CD4-positive, alpha-beta T cell (primary cell): ENCODE results near the gene UBE2N. TPM values are rescaled to one million over a fixed set of nuclear protein-coding genes. Genes with fewer than 3 reads are reported as not detected.

Experiments used
- ATAC-seq: fragments of 200-7000 bp; cut with Tn5 transposase; one replicate; pipeline ENCODE4 v1.10.0; 2022; ENCODE audit warnings: mild to moderate bottlenecking; ENCODE audit not compliant: poor library complexity
- CTCF ChIA-PET: fragments of 350-600 bp; sonication (Branson Sonifier 250); formaldehyde crosslinking; loops from one replicate; lab custom pipeline; 2021; ENCODE audit warnings: antibody characterized with exemption, inconsistent platforms; lab: Charles Lee
- POLR2A ChIA-PET: fragments of 350-600 bp; sonication (Branson Sonifier 250); formaldehyde crosslinking; loops from one replicate; lab custom pipeline; 2021; ENCODE audit warnings: antibody characterized with exemption, inconsistent platforms; lab: Charles Lee
- DNase-seq, 14 experiments: peaks; one replicate each; pipeline ENCODE4 v3.0.0-alpha.2; 2013 to 2020; ENCODE audit warnings: mixed read lengths in 2 of 14
- H3K27ac ChIP-seq, 2 donors: one replicate each; pipeline versions ENCODE4 v1.5.1 to v1.7.0; 2013; ENCODE audit warnings: low read length in 2 of 2, low read depth in 1 of 2, mild to moderate bottlenecking in 1 of 2
- H3K27me3 ChIP-seq, 2 experiments: 1 replicate in 1 of 2; 2 replicates in 1 of 2; pipeline versions ENCODE4 v1.6.1 to v1.7.0; 2013; ENCODE audit warnings: low read length in 2 of 2, control low read depth in 1 of 2, mild to moderate bottlenecking in 1 of 2, moderate library complexity in 1 of 2; ENCODE audit not compliant: insufficient read depth in 2 of 2, control insufficient read depth in 1 of 2
- H3K36me3 ChIP-seq: one replicate; pipeline ENCODE4 v1.6.1; 2013; ENCODE audit warnings: low read length, control low read depth; ENCODE audit not compliant: insufficient read depth
- H3K4me1 ChIP-seq: one replicate; pipeline ENCODE4 v1.6.1; 2013; ENCODE audit warnings: low read length, control low read depth; ENCODE audit not compliant: insufficient read depth
- H3K4me3 ChIP-seq: one replicate; pipeline ENCODE4 v1.5.1; 2013; ENCODE audit warnings: mild to moderate bottlenecking, low read length, moderate library complexity
- H3K9me3 ChIP-seq, 2 experiments: 1 replicate in 1 of 2; 2 replicates in 1 of 2; pipeline versions ENCODE4 v1.6.1 to v1.7.0; 2013; ENCODE audit warnings: low read length in 2 of 2, mild to moderate bottlenecking in 2 of 2, control low read depth in 1 of 2, moderate library complexity in 1 of 2; ENCODE audit not compliant: control insufficient read depth in 1 of 2, insufficient read depth in 1 of 2
- H3K27ac Mint-ChIP-seq: one replicate; pipeline ENCODE4 v1.8.0; 2020; ENCODE audit warnings: mixed read lengths
- H3K27me3 Mint-ChIP-seq: one replicate; pipeline ENCODE4 v1.8.0; 2021; ENCODE audit warnings: mixed read lengths
- H3K36me3 Mint-ChIP-seq: one replicate; pipeline ENCODE4 v1.8.0; 2021; ENCODE audit warnings: low read depth, mixed read lengths
- H3K4me1 Mint-ChIP-seq: one replicate; pipeline ENCODE4 v1.8.0; 2021; ENCODE audit warnings: low read depth, mixed read lengths
- H3K4me3 Mint-ChIP-seq: one replicate; pipeline ENCODE4 v1.8.0; 2020; ENCODE audit warnings: mild to moderate bottlenecking, mixed read lengths
- H3K9me3 Mint-ChIP-seq: one replicate; pipeline ENCODE4 v1.8.0; 2020; ENCODE audit warnings: mixed read lengths
- CTCF ChIP-seq: fragments of 200-600 bp; IDR thresholded peaks from one replicate; pipeline ENCODE4 v1.8.0; 2022; ENCODE audit warnings: antibody characterized with exemption, mild to moderate bottlenecking
- intact Hi-C, 2 experiments: fragments of 100-400 bp; cut with DNase I in 1 of 2; cut with micrococcal nuclease in 1 of 2; formaldehyde crosslinking; loops; one replicate each; pipeline versions ENCODE4 v1.15.1 to v1.9.0; 2023 to 2025; cut with DNase I, micrococcal nuclease
- polyA plus RNA-seq, 2 donors: library from polyadenylated mRNA; unstranded; fragments of 120-200 nt; gene quantifications; one replicate each; pipeline ENCODE4 v1.2.1, GENCODE V29; 2013
- total RNA-seq, 174 experiments: library from RNA in 2 of 174; stranded (reverse) in 2 of 174; gene quantifications; one replicate each; pipeline ENCODE4 v1.2.3 and lab custom pipeline; 2021 to 2026

UBE2N gene
- 100 to 1,000 TPM in 1 of 2 experiments, 10 to 100 TPM in 1; 89.8 to 101 TPM for total RNA-seq
- polyA plus RNA-seq (2013, experiment 1 of 2): 104 TPM
- polyA plus RNA-seq (2013, experiment 2 of 2): 106 TPM
- total RNA-seq (lab: John Stamatoyannopoulos, UW): 67.1 to 241 (median 107) reads per million in 172 experiments

GRCh38 chr12:93441617-93442410 is at the start of gene UBE2N:
UBE2N (minus strand) TSS chr12:93441947; CDS start chr12:93441884, 63 bp downstream.
- TF ChIP-seq CTCF: no peak
- no peaks in the 10 kb centered on the region for H3K9me3 Mint-ChIP-seq
- peak within 1 kb of the TSS; percentile 89 to 91 for H3K27ac ChIP-seq
- peaks cover 10% of the 10 kb centered on the region for H3K36me3 Mint-ChIP-seq
- no peaks in the 10 kb centered on the region for H3K36me3 ChIP-seq
- ATAC-seq: peak; percentile 81
- no peaks in the 10 kb centered on the region for H3K27me3 ChIP-seq
- H3K9me3 ChIP-seq: no peaks in the 10 kb centered on the region
- CTCF ChIA-PET: interaction anchor here (1.1 to 2.7 kb wide), 2 partner anchors 26 to 660 kb away, joined by 3 to 9 read pairs; partner anchors contain the start of gene MRPL42
- H3K27me3 Mint-ChIP-seq: no peaks in the 10 kb centered on the region
- H3K4me3 ChIP-seq: peak within 1 kb of the TSS; percentile 76
- peaks cover 29% of the 10 kb centered on the region for H3K4me1 ChIP-seq
- peak within 1 kb of the TSS; percentile 93 for H3K27ac Mint-ChIP-seq
- intact Hi-C loops: loop anchor here (1.0 to 10.0 kb wide), 6 partner anchors 25 to 1017 kb away; partner anchors contain the start of genes CEP83 (in 1 of the 2), CRADD (in 1 of the 2), EEA1 (in 1 of the 2) and MRPL42 (in 1 of the 2)
- H3K4me3 Mint-ChIP-seq: peak within 1 kb of the TSS; percentile 96
- DNase-seq: peak; percentile 92 to 98 (median 95)
- H3K4me1 Mint-ChIP-seq: peaks cover 53% of the 10 kb centered on the region
- POLR2A ChIA-PET: interaction anchor here (0.6 to 2.4 kb wide), 16 partner anchors 14 to 1296 kb away, joined by 3 to 22 read pairs (median 4); partner anchors contain the start of genes BTG1, CRADD, EEA1 and MRPL42

GRCh38 chr12:93484315-93484981 is 42.7 kb upstream of the UBE2N start:
- TF ChIP-seq CTCF: no peak
- Mint-ChIP-seq H3K9me3 (no peaks in the 10 kb centered on the region), H3K4me3 (no peak overlapping the region), H3K27me3 (no peaks in the 10 kb centered on the region), H3K27ac (no peak overlapping the region), H3K4me1 (no peaks in the 10 kb centered on the region), H3K36me3 (peaks cover 51% of the 10 kb centered on the region)
- intact Hi-C loops: no loop called here
- no peaks in the 10 kb centered on the region for H3K27me3 ChIP-seq
- no peaks in the 10 kb centered on the region for H3K4me1 ChIP-seq
- H3K9me3 ChIP-seq: no peaks in the 10 kb centered on the region
- no peak overlapping the region for H3K27ac ChIP-seq
- H3K36me3 ChIP-seq: peaks cover 84% of the 10 kb centered on the region
- no peak for ATAC-seq
- DNase-seq: no peak
- H3K4me3 ChIP-seq: no peak overlapping the region
- POLR2A ChIA-PET: no interaction called here
- CTCF ChIA-PET: interaction anchor here (0.6 to 1.2 kb wide), 2 partner anchors 17 to 541 kb away, joined by 3 to 8 read pairs; partner anchors contain the start of gene MRPL42

- H3K27ac ChIP-seq: no peak overlapping the region
- no peak overlapping the region for H3K27ac Mint-ChIP-seq
- H3K4me1 Mint-ChIP-seq: no peaks in the 10 kb centered on the region
- no peaks in the 10 kb centered on the region for H3K9me3 Mint-ChIP-seq
- H3K9me3 ChIP-seq: no peaks in the 10 kb centered on the region
- no peak for ATAC-seq
- H3K4me3 Mint-ChIP-seq: no peak overlapping the region
- no peak for TF ChIP-seq CTCF
- intact Hi-C loops: no loop called here
- no peak for DNase-seq
- CTCF ChIA-PET: interaction anchor here (0.6 to 1.2 kb wide), 2 partner anchors 16 to 1438 kb away, joined by 3 to 8 read pairs; partner anchors contain the start of gene MRPL42
- H3K27me3 ChIP-seq: no peaks in the 10 kb centered on the region
- no peaks in the 10 kb centered on the region for H3K27me3 Mint-ChIP-seq
- H3K4me1 ChIP-seq: no peaks in the 10 kb centered on the region
- H3K36me3 Mint-ChIP-seq: peaks cover 51% of the 10 kb centered on the region
- H3K36me3 ChIP-seq: peaks cover 81% of the 10 kb centered on the region
- H3K4me3 ChIP-seq: no peak overlapping the region
- POLR2A ChIA-PET: no interaction called here
Observed at GRCh38 chr12:93483151-93483807, 41.5 kb upstream of the UBE2N start.
